ENCODE measurements around the gene ARID1B.

DNA sequence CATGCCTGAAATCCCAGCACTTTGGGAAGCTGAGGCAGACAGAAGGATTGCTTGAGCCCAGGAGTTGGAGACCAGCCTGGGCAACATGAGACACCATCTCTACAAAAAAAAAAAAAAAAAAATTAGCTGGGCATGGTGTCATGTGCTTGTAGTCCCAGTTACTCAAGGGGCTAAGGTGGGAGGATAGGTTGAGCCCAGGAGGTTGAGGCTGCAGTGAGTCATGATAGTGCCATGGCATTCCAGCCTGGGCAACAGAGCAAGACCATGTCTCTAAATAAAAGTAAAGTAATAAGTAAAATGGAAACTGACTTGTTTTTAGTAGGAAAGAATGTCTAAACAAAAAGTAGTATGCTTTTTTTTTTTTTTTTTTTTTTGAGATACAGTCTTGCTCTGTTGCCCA is 240.7 kb downstream of the ARID1B start:
- TF ChIP-seq, protein P1, sequence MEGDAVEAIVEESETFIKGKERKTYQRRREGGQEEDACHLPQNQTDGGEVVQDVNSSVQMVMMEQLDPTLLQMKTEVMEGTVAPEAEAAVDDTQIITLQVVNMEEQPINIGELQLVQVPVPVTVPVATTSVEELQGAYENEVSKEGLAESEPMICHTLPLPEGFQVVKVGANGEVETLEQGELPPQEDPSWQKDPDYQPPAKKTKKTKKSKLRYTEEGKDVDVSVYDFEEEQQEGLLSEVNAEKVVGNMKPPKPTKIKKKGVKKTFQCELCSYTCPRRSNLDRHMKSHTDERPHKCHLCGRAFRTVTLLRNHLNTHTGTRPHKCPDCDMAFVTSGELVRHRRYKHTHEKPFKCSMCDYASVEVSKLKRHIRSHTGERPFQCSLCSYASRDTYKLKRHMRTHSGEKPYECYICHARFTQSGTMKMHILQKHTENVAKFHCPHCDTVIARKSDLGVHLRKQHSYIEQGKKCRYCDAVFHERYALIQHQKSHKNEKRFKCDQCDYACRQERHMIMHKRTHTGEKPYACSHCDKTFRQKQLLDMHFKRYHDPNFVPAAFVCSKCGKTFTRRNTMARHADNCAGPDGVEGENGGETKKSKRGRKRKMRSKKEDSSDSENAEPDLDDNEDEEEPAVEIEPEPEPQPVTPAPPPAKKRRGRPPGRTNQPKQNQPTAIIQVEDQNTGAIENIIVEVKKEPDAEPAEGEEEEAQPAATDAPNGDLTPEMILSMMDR (IDR thresholded peaks at IDR 0.05) = no peak
- no peak for TF ChIP-seq POLR2A (IDR thresholded peaks at IDR 0.05)

Measured in transverse colon (tissue), 3 donors.